Measurements from ENCODE around the gene TEX35.

DNA sequence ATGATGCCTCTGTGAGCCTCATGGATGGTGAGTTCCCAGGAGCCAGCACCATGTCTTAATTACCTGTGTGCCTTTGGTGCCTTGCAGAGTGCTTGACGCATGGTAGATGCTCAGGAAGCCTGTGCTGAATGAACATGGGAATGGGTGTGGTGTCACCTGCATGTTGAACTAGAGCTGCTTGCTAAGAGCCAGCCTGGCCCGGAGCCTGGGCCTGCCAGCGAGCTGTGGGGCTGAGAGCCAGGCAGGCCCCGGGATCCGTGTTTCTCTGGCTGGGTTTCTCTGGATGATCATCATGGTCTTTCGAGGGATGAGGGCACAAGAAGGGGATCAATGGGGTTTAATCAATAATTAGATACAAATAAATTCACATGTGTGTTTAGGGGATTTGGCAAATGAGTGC lies 6.7 kb upstream of the TEX35 start:
- TF ChIP-seq, protein P1, sequence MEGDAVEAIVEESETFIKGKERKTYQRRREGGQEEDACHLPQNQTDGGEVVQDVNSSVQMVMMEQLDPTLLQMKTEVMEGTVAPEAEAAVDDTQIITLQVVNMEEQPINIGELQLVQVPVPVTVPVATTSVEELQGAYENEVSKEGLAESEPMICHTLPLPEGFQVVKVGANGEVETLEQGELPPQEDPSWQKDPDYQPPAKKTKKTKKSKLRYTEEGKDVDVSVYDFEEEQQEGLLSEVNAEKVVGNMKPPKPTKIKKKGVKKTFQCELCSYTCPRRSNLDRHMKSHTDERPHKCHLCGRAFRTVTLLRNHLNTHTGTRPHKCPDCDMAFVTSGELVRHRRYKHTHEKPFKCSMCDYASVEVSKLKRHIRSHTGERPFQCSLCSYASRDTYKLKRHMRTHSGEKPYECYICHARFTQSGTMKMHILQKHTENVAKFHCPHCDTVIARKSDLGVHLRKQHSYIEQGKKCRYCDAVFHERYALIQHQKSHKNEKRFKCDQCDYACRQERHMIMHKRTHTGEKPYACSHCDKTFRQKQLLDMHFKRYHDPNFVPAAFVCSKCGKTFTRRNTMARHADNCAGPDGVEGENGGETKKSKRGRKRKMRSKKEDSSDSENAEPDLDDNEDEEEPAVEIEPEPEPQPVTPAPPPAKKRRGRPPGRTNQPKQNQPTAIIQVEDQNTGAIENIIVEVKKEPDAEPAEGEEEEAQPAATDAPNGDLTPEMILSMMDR (IDR thresholded peaks at IDR 0.05; ENCODE audit: low read depth, low read length), result no peak
- TF ChIP-seq POLR2A (IDR thresholded peaks at IDR 0.05; ENCODE audit: extremely low read depth, insufficient read length) (no peak), MYC (IDR thresholded peaks at IDR 0.05; ENCODE audit: low read depth, low read length) (no peak)
- TF ChIP-seq, protein P2, sequence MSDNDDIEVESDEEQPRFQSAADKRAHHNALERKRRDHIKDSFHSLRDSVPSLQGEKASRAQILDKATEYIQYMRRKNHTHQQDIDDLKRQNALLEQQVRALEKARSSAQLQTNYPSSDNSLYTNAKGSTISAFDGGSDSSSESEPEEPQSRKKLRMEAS (IDR thresholded peaks at IDR 0.05; ENCODE audit: low read depth, low read length), result no peak
